Mucosa of descending colon (tissue), 3 donors: ENCODE results near the gene QDPR. TPM values are rescaled to one million over a fixed set of nuclear protein-coding genes. Genes with fewer than 3 reads are reported as not detected.

Experiments
- ATAC-seq: fragments of 200-7000 bp; cut with Tn5 transposase; one replicate; pipeline ENCODE4 v1.9.1; 2020; ENCODE audit warnings: mild to moderate bottlenecking, moderate library complexity
- DNase-seq, 3 donors: peaks; one replicate each; pipeline ENCODE4 v3.0.0-alpha.2; 2020
- H3K36me3 ChIP-seq: fragments of 200-600 bp; one replicate; pipeline ENCODE4 v1.8.0; 2021; ENCODE audit warnings: low read depth, mild to moderate bottlenecking
- H3K4me1 ChIP-seq: fragments of 200-600 bp; one replicate; pipeline ENCODE4 v1.8.0; 2021; ENCODE audit warnings: low read depth, mild to moderate bottlenecking
- H3K4me3 ChIP-seq: fragments of 200-600 bp; one replicate; pipeline ENCODE4 v1.8.0; 2021; ENCODE audit warnings: mild to moderate bottlenecking
- H3K9me3 ChIP-seq: fragments of 200-600 bp; one replicate; pipeline ENCODE4 v1.8.0; 2021; ENCODE audit warnings: mild to moderate bottlenecking
- intact Hi-C, 2 donors: fragments of 100-400 bp; cut with DNase I in 1 of 2; cut with micrococcal nuclease in 1 of 2; formaldehyde crosslinking; loops; one replicate each; pipeline versions ENCODE4 v1.11.0 to v1.11.1; 2022; cut with DNase I, micrococcal nuclease
- total RNA-seq, 3 donors: library from RNA; stranded (reverse); fragmentation: NEBNext Ultra II Directional in 2 of 3; extraction: Animal tissue kit (Norgen Biotek cat#: 25700) in 2 of 3; gene quantifications; one replicate each; pipeline versions ENCODE4 v1.2.1 to v1.2.4, GENCODE V29; 2021 to 2023
- TF ChIP-seq, protein P1 (sequence below): fragments of 200-600 bp; IDR thresholded peaks from one replicate; pipeline ENCODE4 v1.8.0; 2022; ENCODE audit warnings: antibody characterized with exemption, mild to moderate bottlenecking
- donor health status: DM: no; HTN: no; CAD: no; lungs with moderate emphysema.
- donor health status: DM: no; HTN: no; CAD: no.
- donor health status: DM: no; HTN: yes; CAD: no.

The QDPR gene
- total RNA-seq, 3 donors from 2014 or later: 18.0 to 27.2 (median 24.1) TPM

DNA sequence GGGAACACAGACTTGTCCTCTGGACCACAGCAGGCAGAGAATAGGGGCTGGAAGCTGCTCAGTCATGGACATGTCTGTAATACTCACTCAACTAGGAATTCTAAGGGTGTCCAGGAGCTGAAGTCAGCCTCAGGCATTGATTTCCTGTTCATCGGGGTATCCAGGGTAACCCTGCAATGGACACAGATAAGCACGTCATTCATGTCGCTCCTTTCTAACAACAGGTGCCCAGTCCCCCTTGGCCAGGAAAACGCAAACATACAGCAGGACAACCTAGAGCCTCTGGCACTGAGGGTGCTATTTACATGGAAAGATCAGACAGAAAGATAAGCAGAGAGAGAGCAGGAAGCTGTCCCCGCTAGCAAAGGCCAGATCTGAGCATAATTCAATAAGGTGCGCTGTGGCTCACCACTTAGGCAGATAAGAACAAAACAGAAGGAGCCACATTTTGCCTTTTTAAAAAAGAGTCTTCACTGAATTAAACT is 21.3 kb downstream of the QDPR start:
- Histone ChIP-seq H3K4me3 (no peak overlapping the region), H3K4me1 (no peaks in the 10 kb centered on the region), H3K9me3 (no peaks in the 10 kb centered on the region), H3K36me3 (no peaks in the 10 kb centered on the region)
- TF ChIP-seq, protein P1, sequence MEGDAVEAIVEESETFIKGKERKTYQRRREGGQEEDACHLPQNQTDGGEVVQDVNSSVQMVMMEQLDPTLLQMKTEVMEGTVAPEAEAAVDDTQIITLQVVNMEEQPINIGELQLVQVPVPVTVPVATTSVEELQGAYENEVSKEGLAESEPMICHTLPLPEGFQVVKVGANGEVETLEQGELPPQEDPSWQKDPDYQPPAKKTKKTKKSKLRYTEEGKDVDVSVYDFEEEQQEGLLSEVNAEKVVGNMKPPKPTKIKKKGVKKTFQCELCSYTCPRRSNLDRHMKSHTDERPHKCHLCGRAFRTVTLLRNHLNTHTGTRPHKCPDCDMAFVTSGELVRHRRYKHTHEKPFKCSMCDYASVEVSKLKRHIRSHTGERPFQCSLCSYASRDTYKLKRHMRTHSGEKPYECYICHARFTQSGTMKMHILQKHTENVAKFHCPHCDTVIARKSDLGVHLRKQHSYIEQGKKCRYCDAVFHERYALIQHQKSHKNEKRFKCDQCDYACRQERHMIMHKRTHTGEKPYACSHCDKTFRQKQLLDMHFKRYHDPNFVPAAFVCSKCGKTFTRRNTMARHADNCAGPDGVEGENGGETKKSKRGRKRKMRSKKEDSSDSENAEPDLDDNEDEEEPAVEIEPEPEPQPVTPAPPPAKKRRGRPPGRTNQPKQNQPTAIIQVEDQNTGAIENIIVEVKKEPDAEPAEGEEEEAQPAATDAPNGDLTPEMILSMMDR: no peak
- ATAC-seq: peak; percentile 87
- intact Hi-C loops: no loop called here
- DNase-seq: peak in 1 of 3 donors; percentile 18

DNA sequence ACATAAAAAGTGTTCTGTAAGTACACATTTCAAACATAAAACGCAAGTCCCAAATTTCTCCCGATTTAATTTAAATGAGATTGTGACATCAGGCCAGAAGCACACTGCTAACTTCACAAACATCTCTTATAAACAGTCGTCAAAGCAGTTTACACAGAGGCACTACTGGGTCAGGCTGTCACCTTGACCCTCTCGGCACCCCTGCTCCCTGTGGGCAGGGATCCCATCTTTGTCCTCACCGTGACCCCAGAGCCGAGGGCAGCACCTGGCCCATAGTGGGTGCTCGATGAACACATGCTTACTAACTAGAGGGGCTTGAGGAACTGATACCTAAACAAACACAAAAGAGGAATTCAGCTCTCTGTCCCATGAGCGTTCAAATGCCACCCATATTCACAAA is 22.2 kb downstream of the QDPR start:
- DNase-seq: no peak
- Histone ChIP-seq H3K4me3 (no peak overlapping the region), H3K4me1 (no peaks in the 10 kb centered on the region), H3K36me3 (no peaks in the 10 kb centered on the region), H3K9me3 (no peaks in the 10 kb centered on the region)
- TF ChIP-seq, protein P1: no peak
- intact Hi-C loops: no loop called here
- no peak for ATAC-seq

DNA sequence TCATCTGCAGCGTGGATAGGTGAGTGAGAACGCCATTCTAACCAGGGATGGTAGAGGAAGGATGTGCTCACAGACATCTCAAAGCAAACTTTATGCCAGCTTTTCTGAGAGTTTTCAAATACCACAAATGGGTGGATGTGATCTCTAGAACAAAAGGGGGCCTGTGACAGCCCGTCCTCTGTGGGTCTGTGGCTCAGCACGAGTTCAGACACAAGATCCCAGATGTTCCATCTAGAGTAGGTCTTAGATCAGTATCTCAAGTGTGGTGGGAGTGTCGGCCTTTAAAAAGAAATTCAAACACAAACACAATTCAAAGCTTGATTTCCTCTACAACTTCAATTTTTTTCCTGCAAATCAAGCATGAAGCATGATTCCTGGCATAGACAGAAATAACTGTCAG is 22.8 kb downstream of the QDPR start:
- ATAC-seq (no peak), DNase-seq (no peak)
- H3K9me3 ChIP-seq: no peaks in the 10 kb centered on the region
- intact Hi-C loops: no loop called here
- H3K4me1 ChIP-seq: no peaks in the 10 kb centered on the region
- TF ChIP-seq, protein P1: no peak
- no peak overlapping the region for H3K4me3 ChIP-seq
- H3K36me3 ChIP-seq: no peaks in the 10 kb centered on the region

DNA sequence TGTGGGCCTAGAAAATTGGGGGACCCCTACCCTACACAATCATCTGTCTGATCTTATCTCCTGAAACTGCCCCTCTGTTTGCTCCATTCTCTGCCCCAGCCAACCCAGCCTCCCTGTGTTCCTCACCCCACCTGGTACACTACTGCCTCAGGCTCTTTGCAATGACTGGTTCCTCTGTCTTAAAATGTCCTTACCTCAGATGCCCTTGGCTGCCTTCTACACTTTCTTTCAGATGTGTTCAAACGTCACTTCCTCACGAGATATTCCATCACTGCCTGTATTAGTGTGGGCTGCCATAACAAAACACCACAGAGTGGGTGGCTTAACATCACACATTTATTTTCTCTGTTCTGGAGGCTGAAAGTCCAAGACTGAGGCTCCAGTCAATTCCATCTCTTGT is 29.2 kb downstream of the QDPR start:
- Histone ChIP-seq H3K4me1 (no peaks in the 10 kb centered on the region), H3K4me3 (no peak overlapping the region), H3K9me3 (peaks cover 2% of the 10 kb centered on the region), H3K36me3 (no peaks in the 10 kb centered on the region)
- TF ChIP-seq, protein P1: no peak
- intact Hi-C loops: no loop called here
- no peak for DNase-seq
- no peak for ATAC-seq

DNA sequence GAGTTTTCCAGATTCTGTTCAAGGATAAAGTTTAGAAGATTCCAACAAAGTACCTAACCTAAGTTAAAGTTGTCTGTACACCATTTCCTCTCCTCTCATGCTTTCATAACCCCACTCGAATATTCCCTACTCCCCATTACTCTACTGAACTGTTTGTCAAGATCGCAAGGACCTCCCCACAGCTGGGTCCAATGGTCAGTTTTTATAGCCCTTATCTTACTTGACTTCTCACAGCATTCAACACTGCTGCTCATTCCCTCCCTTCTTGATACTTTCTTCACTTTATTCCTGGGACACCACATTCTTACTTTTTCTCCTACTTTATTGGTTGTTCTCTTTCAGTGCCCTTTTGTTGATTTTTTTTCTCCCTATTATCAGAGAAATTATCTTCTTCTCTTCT is 30.9 kb downstream of the QDPR start:
- Histone ChIP-seq H3K4me1 (no peaks in the 10 kb centered on the region), H3K4me3 (no peak overlapping the region), H3K9me3 (peaks cover 2% of the 10 kb centered on the region), H3K36me3 (no peaks in the 10 kb centered on the region)
- intact Hi-C loops: no loop called here
- ATAC-seq (no peak), DNase-seq (no peak)
- TF ChIP-seq, protein P1: no peak
